Activated effector memory CD4-positive, alpha-beta T cell treated with Interleukin-2 at 50 U/mL for 16 hours (primary cell): ENCODE results near the gene SNTG2.

Experiments used
- DNase-seq: peaks from one replicate; pipeline ENCODE4 v3.0.0-alpha.2; 2020

SNTG2 gene

DNA sequence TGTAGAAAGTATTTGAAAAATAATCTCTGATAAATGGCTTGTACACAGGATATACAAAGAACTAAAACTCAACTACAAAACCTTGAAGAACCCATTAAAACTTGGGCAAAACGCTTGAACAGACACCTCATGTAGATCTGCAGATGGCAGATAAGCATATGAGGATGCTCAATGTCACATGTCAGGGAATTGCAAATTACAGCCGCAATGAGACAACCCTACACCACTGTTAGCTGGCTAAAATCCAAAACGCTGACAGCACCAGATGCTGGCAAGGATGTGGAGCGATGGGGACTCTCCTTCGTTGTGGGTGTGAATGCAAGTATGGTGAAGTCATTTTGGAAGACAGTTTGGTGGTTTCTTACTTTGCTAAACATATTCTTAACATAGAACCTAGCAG lies 53.7 kb downstream of the SNTG2 start:
- no peak for DNase-seq

DNA sequence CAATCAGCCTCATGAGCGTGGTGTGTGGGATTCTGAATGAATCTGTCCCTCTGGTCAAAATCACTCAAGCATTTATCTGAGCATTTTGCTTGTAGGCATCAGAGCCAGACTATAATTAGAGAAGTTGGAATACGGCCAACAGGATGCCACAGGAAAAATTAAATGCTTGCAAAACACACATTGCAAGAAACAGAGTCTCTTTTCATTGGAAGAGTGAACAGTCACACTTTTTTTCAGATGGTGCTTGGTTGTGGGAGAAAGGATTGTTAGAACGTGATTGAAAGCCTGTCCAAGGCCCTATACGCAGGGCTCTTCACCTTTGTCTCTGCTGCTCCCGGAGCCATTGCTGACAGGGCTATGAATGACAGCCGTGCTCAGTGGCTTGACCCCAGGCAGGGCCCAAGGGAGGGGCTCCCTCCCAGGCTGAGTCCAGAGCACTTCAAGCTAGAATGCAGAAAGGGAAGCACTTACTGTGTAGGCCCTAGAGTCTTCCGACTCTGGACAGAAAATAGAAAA lies 59.8 kb downstream of the SNTG2 start:
- DNase-seq = no peak

DNA sequence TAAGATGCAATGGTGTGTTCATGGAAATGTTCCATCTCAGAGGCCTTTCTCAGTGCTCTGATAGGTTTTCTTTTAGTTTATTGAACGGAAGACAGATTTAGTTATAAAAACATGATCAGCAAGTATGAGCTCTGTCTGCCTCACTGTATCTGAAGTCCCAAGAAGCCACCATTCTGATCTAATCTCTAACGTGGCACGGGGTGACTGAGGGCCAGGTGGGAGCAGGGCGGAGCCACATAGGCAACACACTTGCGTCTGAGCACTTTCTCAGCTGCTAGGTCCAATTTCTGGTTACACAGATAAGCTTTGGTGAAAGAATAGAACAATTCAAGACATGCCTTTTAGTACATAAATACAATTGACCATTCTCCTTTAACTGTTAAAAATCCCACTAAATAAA lies 60.4 kb downstream of the SNTG2 start:
- no peak for DNase-seq

DNA sequence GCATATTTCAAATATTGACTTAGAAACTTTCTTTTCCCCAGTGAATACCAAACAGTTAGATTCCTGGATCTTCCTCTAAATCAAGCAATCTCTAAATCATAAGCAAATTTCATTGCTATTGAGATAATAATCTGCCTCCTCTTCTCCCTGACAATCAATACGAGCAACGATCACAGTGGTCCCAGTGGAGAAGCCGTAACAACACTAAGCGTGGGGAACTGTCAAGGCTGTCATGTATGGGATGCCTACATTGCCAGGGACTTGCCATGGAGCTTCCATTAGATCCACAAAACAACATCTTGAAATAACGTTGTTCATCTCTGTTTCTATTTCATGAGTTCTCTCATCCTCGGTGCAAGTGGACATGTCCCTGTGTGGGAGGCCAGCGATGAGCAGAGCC lies 61.3 kb downstream of the SNTG2 start:
- DNase-seq = no peak

DNA sequence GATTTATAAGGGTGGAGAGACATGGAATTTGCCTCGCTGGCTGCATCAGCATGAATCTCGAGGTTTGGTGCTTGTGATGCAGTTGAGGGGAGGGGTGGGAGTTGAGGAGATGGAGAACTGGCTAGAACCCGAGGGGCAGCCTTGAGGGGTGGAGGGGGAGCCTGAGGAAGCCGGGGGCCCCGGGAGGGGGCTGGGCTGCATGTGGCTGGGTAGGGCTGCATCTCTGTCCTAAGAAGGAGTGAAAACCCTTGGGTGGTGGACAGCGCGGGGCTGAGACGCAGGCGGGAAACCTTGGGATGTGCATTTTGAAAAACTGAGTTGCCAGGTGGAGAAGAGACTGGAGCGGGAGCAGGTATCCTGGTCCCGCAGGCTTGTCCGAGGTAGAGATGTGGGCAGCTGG lies 64.2 kb downstream of the SNTG2 start:
- no peak for DNase-seq

DNA sequence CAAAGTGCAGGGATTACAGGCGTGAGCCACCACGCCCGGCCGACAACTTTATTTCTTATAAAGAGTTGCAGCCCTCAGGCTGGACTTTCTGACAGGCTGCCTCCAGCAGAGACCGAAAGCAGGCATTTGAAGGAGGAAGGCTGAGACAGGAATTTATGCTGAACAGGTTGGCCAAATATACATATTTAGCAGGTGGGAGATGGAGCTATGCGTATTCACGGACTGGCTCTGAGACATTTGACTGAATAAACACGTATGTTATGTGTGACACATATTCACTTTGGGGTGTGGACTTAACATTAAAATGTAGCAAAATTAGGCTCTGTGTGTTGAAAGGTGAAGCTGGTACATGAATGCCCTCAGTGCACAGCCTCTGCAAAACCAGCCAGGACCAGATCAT lies 65.9 kb downstream of the SNTG2 start:
- DNase-seq = no peak

DNA sequence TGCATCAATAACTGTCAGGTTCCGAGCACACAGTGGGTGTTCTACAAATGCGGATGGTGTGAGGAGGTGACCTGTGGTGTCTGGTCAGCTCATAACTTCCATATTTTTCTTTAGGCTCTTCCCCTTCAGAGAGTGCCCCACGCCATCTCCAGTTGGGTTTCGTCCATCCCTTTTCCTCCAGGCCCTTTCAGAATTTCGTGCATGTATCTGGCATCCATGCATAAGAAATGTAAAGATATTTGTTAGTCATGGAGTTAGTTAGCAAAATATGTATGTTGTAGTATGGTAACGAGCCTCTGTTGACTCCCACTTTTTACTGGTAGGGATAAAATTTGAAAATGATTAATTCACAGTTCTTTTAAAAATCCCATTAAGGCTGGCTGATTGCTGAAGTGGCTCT lies 67.2 kb downstream of the SNTG2 start:
- no peak for DNase-seq

DNA sequence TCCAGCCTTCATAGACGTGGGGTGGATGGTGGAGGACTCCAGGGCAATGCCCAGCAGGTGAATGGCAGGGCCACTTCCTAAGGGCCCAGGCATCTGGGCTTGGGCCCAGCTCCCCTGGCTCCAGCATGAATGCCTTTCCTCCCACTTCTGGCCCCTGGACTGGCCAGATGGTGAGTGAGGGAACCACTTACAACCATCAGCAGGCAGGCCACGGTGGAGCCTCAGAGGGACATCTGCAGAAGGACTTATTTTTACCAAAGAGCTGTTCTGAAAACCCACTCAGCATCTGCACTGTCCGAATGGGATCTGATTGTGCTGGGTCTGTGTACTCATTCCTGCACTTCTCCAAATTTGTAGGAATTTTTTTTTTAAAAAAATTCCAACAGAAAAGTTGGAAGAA lies 69.6 kb downstream of the SNTG2 start:
- DNase-seq = no peak

DNA sequence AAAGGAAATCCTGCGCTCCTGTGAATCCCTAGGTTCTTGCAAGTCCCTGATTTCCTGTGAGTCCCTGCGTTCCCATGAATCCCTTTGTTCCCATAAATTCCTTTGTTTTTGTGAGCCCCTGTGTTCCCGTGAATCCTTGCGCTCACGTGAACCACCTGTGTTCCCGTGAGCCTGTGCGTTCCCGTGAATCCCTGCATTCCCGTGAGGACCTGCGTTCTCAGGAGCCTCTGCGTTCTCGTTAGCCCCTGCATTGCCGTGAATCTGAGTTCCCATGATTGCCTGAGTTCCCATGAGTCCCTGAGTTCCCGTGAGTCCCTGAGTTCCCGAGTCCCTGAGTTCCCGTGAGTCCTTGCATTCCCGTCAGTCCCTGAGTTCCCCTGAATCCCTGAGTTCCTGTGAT lies 71.5 kb downstream of the SNTG2 start:
- DNase-seq = no peak

DNA sequence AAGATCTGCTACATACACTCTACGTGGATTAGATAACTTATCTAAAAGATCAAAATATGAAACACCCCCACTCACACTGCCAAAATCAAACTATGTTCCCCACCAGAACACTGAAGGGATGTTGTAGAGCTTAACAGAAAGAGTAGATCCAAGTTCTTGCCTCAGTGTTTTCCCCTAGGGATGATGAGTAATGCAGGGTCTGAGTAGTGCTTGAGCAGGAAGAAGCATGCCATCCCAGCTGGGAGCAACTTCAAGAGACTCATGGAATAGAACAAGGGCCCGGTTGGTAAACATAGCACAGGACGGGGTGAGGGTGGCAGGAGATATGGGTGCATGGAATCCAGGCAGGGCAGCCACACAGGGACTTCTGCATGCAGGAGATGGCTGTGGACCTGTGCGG lies 74.3 kb downstream of the SNTG2 start:
- no peak for DNase-seq

DNA sequence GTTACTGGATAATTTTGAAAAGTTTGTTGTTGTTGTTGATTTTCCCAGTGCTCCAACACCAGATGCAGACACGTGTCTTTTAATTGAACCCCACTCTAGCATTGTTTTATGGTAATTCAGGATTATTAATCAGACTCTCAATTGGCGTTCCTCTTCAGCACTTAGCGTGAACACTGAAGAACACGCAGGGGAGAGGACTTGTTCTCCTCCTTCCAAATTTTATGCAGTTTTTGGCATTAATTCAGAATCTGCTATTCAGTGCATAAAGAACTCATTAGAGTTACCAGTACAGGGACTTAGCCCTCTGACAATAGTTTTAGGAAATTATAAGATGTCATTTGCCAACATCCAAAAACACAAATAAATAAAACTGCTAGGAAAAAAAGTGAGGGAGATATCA lies 75.5 kb downstream of the SNTG2 start:
- DNase-seq = no peak

DNA sequence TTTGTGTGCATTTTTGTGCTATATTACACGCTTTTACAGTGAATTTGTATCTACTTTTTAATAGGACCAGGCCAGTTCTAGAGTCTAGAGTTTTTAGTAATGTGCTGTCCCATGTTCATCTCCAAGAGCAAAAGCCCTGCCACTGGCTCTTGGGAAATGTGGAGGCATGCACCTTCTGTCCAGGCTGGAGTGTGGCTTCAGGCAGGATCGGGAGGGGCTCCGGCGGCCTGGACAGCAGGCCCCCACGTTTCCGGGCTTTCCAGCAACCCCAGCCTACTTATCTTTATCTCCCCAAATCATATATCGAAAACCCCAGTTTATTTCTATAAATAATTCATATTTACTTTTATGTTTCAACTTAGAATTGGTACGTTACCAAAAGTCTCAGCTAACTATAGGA lies 78.2 kb downstream of the SNTG2 start:
- DNase-seq = no peak

DNA sequence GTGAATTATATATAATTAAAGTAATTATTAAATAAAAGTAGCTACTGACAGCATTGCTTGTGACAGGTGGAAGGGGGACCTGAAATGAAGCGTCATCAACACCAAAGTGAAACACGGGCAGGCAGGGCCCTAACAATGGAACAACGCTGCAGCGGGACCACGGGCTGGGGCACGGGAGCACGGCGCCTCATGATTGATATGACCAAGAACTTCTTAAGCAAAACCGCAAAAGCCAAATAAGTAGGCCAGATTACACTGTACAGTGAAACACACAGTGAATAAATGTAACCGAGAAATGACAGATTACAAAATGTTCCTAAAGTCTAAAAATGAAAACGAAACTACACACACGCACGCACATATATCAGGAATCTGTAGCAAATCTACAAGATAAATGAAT lies 81.4 kb downstream of the SNTG2 start:
- no peak for DNase-seq

DNA sequence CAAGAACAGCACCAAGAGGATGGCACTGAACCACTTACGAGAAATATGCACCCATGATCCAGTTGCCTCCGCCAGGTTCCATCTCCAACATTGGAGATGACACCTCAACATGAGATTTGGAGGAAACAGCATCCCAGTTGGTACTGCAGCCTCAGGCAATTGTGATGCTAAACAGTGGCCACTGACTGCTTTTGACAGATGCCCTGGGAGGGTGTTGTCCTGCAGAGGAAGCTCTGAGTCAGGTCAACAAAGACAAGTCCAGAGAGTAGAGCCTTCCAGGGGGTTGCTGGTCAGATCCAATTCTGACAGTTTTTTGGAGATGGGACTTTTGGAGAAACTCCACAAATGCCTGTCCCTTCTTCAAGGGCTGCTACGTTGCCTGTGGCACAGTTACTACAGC lies 82.4 kb downstream of the SNTG2 start:
- DNase-seq = no peak

DNA sequence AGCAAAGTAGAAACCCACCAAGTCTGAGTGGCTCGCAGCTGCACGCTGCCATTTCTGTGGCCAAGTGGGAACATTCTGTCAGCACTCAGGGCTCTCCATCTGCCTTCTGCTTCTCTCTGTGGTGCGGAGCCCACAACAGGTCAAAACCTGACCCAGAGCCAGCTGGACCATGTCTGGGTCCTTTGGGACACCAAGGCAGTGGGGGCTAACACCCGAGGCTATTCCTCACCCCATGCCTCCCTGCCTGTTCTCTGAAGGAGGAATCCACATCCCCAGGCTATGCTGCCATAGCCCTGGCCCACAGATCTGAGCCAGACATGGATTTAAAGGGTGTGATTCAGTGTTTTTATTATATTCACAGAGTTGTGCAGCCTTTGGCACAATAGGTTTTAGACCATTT lies 86.4 kb downstream of the SNTG2 start:
- no peak for DNase-seq

DNA sequence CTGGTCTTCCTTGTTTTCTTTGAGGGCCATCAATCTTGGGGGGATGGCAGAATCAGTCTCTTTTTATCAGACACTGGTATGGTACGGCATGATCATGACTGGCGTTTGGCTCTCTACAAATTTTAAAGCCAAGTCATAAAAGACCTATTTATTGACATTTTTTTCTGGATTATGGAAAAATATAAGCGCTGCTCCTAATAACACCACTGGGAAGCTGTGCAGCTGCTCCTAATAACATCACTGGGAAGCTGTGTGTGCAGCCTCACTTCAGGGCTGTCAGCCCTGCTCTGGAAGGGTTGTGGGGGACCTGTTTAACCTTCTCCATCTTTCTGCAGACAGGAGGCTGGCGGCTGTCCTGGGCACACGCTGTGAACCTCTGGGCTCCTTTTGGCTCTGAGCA lies 88.9 kb downstream of the SNTG2 start:
- DNase-seq = no peak

DNA sequence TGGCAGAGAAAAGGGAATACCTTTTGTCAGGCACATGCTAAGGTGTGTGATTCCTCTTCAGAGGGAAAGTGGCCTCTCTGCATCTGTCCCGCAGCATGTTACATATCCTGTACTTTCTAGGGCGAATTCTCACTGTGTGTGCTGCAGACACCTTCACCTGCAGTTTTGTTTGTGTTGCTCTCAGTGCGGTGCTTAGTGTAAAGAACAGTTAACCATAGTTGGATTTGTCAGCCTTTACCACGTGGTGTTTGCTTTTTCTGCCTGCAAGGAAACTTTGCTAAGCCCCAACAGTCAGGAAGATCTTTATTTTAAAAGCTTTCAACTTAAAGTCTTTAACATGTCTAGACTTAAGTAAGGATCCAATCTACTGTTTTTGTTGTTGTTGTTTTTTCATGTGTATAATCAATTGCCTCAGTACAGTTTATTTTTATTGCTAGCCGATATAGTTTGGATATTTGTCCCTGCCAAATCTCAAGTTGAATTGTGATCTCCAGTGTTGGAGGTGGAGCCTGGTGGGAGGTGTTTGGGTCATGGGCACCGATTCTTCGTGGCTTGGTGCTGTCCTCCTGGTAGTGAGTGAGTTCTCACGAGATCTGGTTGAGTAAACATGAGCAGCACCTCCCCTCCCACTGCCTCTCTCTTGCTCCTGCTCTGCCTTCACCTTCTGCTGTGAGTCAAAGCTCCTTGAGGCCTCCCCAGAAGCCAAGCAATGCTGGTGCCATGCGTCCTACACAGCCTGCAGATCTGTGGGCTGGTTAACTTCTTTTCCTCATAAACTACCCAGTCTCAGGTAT lies 90.6 kb downstream of the SNTG2 start:
- DNase-seq = no peak

DNA sequence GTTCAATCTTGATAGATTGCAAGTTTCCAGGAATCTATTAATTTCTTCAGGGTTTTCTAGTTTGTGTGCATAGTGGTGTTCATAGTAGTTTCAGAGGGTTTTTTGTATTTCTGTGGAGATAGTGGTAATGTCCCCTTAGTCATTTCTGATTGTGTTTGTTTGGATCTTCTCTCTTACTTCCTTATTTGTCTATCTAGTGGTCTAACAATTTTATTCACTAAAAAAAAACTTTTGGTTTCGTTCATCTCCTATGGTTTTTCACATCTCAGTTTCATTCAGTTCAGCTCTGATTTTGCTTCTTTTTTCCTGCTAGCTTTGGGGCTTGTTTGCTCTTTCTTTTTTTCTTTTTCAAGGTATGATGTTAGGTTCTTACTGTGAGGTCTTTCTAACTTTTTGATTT lies 94.5 kb downstream of the SNTG2 start:
- DNase-seq = no peak

DNA sequence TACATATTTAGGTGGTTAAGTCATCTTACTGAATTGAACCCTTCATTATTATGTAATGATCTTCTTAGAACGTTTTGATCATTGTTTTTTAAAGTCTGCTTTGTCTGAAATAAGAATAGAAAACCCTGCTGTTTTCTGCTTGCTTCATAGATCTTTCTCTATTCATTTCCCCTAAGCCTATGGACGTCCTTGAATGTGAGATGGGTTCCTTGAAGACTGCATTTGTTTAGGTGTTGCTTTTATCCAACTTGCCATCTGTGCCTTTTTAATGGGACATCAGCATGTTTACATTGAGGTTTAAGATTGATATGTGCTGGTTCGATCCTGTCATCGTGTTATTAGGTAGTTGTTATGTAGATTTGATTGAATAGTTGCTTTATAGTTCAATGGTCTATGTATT lies 95.4 kb downstream of the SNTG2 start:
- DNase-seq = no peak

DNA sequence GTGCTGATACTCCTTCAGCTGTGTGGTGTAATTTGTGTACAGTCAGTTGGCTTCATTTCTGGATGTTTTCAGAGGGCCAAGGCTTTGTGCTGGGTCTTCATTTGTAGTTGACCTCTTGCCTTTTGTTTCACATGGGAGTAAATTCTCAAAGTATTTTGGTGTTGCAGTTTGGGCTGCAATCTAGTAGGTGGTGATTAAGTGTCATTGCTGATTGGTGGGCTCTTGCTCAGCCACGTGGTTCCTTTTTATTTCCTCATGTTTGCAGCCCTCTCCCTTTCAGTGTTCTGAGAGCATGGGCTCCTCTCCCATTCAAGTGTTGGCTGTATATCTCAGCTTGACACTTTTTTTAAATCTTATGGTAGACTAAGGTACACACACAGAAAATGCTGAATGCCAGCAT lies 96.8 kb downstream of the SNTG2 start:
- DNase-seq = no peak

DNA sequence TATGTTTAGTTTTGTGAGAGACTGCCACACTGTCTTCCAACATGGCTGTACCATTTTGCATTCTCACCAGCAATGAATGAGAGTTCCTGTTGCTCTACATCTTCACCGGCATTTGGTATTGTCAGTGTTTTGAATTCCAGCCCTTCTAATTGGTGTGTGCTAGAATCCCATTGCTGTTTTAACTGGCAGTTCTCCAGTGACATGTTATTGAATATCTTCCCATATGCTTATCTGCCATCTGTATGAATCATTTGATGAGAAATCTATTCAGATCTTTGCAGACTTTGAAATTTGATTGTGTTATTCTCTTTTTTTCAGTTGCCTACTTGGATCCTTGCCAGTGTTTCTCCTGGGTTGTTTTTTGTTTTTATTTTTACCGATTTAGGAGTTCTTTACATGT lies 99.0 kb downstream of the SNTG2 start:
- DNase-seq = no peak

DNA sequence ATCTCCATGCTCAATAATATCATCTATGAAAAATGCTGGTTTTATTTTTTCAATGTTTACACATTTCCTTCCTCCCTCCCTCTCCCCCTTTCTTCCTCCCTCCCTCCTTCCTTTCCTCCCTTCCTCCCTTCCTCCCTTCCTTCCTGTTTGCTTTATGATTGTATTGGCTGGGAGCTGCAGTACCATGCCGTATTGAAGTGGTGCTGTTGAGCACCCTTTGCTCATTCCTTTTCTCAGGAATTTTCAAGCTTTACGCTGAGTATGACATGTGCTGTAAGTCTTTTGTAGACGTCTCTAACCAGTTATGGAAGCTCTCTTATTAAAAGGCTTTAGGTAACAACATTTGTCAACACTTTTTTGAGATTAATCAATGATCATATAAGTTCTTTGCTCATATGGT lies 100.4 kb downstream of the SNTG2 start:
- DNase-seq = no peak

DNA sequence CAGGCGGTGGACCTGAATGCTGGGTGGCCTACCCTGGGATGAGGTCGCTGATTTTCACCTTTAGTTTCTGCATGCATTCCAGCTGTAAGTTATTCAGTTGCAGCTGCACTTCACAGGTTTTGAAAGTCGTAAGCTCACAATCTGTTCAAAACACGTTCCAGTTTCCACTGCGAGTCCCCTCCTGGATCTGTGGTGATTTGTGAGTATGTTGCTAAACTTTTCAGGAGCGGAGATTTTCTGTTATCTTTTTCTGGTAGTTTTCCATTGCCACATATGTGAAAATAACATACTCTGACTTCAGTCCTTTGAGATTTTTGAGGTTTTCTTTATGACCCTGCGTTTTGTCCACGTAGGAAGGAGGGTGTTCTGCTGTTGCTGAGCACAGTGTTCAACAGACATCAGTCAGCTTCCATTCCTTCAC lies 102.1 kb downstream of the SNTG2 start:
- DNase-seq = no peak

DNA sequence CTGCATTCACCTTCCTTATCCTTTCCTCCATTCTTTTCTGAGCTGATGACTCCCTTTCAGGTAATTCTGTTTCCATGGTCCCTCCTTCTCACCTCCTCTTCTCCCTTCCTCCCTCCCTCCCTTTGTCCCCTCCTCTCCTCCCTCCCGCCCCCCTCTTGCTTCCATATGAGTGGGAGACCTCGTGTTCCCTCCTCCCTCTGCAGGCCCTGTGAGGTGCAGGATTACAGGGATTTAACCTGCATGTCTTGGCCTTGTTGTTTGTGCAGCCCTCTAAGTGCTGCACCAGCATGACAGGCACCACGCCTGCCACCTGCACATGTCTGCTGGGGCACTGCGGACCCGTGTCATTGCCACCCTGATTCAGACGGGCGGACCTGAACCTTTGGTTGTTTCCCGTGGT lies 103.1 kb downstream of the SNTG2 start:
- no peak for DNase-seq

DNA sequence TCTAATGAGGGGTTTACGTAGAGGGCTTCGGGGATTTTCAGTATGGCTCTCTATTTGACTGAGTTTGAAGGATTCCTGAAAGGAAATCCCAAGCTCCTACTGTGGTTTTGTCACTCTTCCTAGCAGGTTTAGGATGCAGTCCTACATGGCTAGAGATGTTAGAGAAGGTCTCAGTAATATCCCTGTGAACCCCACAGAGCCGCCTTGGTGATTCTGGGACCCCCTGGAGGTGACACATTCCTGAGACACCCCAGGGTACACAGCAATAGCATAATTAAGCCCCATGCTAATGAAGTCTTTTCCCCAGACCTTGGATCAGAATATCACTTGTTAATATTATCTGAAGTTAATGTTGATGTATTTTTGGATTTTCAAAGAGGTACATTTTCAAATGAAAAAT lies 103.8 kb downstream of the SNTG2 start:
- DNase-seq = no peak
